Panc1 (cell line): ENCODE results near the gene SPP1.

Source experiments
- POLR2AphosphoS5 ChIP-seq: IDR thresholded peaks from 2 replicates; pipeline ENCODE4 v1.6.1; 2012; ENCODE audit warnings: mild to moderate bottlenecking, low read depth, low read length, moderate library complexity
- SIN3A ChIP-seq: IDR thresholded peaks from 2 replicates; pipeline ENCODE4 v1.6.1; 2012; ENCODE audit warnings: low read depth, mild to moderate bottlenecking, low read length, moderate library complexity, borderline replicate concordance; ENCODE audit not compliant: insufficient read depth
- TCF7L2 ChIP-seq: IDR thresholded peaks from 2 replicates; pipeline ENCODE4 v1.6.1; 2011; ENCODE audit warnings: mild to moderate bottlenecking, low read depth, low read length, inconsistent platforms
- TF ChIP-seq, protein P1 (sequence below): fragments of 450-650 bp; IDR thresholded peaks from 2 replicates; pipeline ENCODE4 v1.5.1; 2017; ENCODE audit warnings: mild to moderate bottlenecking
- TF ChIP-seq, protein P2 (sequence below), 2 experiments: IDR thresholded peaks; 2 replicates each; pipeline ENCODE4 v1.6.1; 2011 to 2012; ENCODE audit warnings: low read depth in 2 of 2, control low read depth in 1 of 2, low read length in 1 of 2, mild to moderate bottlenecking in 1 of 2, moderate library complexity in 1 of 2; ENCODE audit not compliant: insufficient read depth in 1 of 2

DNA sequence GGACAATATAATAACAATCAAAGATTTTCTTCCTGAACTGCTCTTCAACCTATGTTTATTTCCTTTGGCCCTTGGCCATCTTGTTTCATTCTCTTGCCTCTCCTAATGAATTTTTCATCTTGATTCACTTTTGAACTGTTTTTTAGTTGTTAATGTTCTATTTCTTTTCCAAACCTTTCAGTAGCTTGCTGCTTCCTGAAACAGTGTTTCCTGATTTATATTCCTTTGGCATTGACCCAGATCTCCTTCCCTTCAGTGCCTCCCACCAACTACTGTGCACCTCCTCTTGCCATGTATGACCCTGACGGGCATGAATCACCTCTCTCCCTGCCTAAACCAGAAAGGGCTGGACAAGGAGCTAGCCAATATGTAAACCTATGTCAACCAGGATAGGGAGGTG, 25.6 kb upstream of the SPP1 start:
- TF ChIP-seq, protein P1, sequence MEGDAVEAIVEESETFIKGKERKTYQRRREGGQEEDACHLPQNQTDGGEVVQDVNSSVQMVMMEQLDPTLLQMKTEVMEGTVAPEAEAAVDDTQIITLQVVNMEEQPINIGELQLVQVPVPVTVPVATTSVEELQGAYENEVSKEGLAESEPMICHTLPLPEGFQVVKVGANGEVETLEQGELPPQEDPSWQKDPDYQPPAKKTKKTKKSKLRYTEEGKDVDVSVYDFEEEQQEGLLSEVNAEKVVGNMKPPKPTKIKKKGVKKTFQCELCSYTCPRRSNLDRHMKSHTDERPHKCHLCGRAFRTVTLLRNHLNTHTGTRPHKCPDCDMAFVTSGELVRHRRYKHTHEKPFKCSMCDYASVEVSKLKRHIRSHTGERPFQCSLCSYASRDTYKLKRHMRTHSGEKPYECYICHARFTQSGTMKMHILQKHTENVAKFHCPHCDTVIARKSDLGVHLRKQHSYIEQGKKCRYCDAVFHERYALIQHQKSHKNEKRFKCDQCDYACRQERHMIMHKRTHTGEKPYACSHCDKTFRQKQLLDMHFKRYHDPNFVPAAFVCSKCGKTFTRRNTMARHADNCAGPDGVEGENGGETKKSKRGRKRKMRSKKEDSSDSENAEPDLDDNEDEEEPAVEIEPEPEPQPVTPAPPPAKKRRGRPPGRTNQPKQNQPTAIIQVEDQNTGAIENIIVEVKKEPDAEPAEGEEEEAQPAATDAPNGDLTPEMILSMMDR, result no peak
- TF ChIP-seq, protein P2, sequence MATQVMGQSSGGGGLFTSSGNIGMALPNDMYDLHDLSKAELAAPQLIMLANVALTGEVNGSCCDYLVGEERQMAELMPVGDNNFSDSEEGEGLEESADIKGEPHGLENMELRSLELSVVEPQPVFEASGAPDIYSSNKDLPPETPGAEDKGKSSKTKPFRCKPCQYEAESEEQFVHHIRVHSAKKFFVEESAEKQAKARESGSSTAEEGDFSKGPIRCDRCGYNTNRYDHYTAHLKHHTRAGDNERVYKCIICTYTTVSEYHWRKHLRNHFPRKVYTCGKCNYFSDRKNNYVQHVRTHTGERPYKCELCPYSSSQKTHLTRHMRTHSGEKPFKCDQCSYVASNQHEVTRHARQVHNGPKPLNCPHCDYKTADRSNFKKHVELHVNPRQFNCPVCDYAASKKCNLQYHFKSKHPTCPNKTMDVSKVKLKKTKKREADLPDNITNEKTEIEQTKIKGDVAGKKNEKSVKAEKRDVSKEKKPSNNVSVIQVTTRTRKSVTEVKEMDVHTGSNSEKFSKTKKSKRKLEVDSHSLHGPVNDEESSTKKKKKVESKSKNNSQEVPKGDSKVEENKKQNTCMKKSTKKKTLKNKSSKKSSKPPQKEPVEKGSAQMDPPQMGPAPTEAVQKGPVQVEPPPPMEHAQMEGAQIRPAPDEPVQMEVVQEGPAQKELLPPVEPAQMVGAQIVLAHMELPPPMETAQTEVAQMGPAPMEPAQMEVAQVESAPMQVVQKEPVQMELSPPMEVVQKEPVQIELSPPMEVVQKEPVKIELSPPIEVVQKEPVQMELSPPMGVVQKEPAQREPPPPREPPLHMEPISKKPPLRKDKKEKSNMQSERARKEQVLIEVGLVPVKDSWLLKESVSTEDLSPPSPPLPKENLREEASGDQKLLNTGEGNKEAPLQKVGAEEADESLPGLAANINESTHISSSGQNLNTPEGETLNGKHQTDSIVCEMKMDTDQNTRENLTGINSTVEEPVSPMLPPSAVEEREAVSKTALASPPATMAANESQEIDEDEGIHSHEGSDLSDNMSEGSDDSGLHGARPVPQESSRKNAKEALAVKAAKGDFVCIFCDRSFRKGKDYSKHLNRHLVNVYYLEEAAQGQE (IDR thresholded peaks at IDR 0.05; ENCODE audit: insufficient read depth in 1 of 2, low read depth in 2 of 2, low read length in 1 of 2), result no peak
- TF ChIP-seq POLR2AphosphoS5 (no peak), SIN3A (no peak), TCF7L2 (no peak)
